ENCODE results near the gene WFDC8.
"Not testable (repeated sequence)": the region's sequence is repeated elsewhere in the genome, so short reads cannot be mapped to it uniquely, and the experiment has no call there.

WFDC8 gene

GRCh38 chr20:45579184-45579583, at the start of gene WFDC8:
WFDC8 (minus strand) TSS chr20:45579284; CDS start chr20:45579247, 37 bp downstream.
- DNase-seq = no peak

- DNase-seq = no peak
Measured at GRCh38 chr20:45626540-45626939, 47.5 kb upstream of the WFDC8 start.

- DNase-seq = no peak
Measured at GRCh38 chr20:45621593-45621992, 42.5 kb upstream of the WFDC8 start.

GRCh38 chr20:45617591-45617990, 38.5 kb upstream of the WFDC8 start:
- no peak for DNase-seq

- no peak for DNase-seq
Measured at GRCh38 chr20:45612314-45612713, 33.2 kb upstream of the WFDC8 start.

DNA sequence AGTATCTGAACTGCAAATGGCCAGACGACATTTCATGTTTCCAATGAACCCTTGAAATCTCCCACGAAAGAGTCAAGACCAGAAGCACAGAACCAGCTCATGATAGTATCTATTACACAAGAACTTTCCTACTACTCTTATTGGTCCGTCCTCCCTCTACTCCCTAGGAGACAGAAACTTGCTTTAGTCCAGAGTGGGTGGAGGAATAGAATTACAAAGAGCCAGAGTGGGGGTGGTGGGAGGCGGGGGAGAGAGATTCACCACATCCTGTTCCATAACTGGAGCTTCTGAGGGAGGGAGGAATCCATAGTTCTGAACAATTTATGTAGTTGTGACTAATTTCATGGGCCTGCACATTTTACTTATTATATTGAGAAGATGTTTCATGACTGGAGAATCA, 32.0 kb upstream of the WFDC8 start:
- peak; percentile 23 for DNase-seq

DNA sequence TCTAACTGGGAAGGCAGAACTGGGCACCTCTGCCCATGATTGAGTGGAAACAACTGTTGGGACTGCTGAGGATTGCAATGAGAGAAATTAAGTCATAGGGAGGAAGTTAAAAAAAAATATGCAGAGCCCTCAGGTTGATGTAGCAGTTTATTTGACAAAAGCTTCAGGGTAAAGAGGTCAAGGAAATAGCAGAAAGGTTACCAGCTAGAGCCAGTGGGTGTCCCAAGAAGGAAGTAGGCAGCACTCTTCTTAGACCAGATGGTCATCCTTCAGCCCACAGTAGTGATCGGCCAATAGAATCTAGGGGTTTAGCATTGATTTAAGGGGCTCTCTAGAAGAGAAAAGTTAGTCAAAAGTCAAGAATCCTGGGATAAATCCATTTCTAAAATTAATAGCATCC, 28.7 kb upstream of the WFDC8 start:
- DNase-seq = no peak

DNA sequence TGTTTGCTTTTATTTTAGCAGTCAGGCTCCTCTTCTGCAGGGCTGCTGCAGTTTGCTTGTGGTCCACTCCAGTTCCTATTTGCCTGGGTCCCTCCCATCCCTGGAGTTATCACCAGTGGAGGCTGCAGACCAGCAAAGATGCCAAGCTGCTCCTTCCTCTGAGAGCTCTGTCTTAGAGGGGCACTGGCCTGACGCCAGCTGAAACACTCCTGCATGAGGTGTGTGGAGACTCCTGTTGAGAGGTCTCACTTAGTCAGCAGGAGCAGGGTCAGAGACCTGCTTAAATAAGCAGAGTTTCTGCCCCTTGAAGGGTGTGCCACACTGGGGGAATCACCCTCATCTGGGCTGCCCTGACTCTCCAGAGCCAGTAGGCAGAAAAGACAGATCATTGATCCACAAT, 16.2 kb upstream of the WFDC8 start:
- no peak for DNase-seq

- DNase-seq = no peak
Measured at GRCh38 chr20:45593498-45593897, 14.4 kb upstream of the WFDC8 start.

GRCh38 chr20:45592574-45593189, 13.6 kb upstream of the WFDC8 start:
- DNase-seq = no peak

GRCh38 chr20:45589725-45590124, 10.6 kb upstream of the WFDC8 start:
- no peak for DNase-seq

- no peak for DNase-seq
Measured at GRCh38 chr20:45588800-45589199, 9.7 kb upstream of the WFDC8 start.

GRCh38 chr20:45585986-45586385, 6.9 kb upstream of the WFDC8 start:
- DNase-seq = not testable (repeated sequence)

DNA sequence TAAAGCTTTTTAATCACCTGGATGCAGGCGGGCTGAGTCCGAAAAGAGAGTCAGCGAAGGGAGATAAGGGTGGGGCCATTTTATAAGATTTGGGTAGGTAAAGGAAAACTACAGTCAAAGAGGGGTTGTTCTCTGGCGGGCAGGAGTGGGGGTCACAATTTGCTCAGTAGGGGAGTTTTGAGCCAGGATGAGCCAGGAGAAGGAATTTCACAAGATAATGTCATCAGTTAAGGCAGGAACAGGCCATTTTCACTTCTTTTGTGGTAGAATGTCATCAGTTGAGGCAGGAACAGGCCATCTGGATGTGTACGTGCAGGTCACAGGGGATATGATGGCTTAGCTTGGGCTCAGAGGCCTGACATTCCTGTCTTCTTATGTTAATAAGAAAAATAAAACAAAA, 5.2 kb upstream of the WFDC8 start:
- not testable (repeated sequence) for DNase-seq

- no peak for DNase-seq
Measured at GRCh38 chr20:45583502-45583901, 4.4 kb upstream of the WFDC8 start.

DNA sequence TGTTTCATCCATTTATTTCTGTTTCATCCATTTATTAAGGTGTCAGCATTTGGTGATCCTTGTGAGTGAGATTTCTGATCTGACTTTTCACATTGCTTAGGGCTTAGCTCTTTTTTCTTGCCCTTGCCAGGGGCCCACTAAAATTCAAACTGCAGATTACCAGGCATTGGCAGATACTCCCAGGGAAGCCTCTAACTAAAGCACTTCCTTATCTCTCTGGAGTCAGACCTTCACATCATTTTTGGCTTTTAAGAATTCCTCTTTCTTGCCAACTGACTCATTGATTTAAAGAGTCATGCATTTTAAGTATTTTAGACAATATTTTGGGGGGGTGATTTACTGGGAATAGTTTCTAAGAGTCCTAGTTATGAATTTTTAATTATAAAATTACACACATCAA, 2.6 kb upstream of the WFDC8 start:
- no peak for DNase-seq

DNA sequence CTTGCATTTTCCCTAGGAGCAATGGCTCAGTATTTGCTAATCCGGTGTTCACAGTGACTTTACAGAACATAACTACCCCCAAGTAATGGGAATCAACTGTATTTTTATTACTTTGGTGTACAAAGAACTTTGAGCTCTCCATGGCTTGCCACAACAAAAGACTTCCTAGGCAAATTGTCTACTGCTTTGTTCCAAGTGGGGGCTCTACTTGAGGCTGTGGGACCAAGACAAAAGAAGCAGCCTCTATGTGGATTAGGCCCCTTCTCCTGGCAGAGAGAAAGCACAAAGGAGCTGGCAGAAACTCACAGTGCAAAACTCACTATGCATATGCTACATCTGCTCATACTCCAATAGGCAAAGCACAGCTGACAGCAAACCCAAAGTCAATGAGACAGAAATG, 853 bp downstream of the WFDC8 start:
- no peak for DNase-seq

GRCh38 chr20:45576995-45577394, 2.1 kb downstream of the WFDC8 start:
- no peak for DNase-seq

GRCh38 chr20:45575931-45576330, 3.2 kb downstream of the WFDC8 start:
- no peak for DNase-seq

DNA sequence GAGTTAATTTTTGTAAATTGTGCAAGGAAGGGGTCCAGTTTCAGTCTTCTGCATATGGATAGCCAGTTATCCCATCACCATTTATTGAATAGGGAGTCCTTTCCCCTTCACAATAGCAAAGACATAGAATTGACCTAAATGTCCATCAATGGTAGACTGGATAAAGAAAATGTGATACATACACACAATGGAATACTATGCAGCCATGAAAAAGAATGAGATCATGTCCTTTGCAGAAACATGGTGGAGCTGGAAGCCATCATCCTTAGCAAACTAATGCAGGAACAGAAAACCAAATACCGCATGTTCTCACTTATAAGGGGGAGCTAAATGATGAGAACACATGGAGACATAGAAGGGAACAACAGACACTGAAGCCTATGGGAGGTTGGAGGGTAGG, 9.4 kb downstream of the WFDC8 start:
- DNase-seq = not testable (repeated sequence)

- no peak for DNase-seq
Measured at GRCh38 chr20:45564760-45565276, 14.3 kb downstream of the WFDC8 start.

DNA sequence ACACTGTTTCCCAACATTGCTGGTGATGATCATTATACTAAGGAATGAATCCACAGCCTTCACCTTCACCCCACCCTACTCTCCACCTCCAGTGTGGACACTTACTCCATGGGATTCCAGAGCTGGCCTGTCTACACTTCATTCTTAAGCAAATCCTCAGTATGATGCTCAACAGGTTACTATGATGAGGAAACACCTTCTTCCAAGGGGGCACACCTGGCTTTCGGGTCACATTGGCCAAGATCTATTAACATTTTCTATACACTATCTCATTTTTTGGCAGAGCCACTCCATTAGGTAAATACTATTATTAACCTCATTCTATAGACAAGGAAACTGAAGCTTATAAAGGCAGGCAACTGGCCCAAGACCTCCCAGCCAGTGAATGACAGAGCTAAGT, 23.9 kb downstream of the WFDC8 start:
- no peak for DNase-seq

DNA sequence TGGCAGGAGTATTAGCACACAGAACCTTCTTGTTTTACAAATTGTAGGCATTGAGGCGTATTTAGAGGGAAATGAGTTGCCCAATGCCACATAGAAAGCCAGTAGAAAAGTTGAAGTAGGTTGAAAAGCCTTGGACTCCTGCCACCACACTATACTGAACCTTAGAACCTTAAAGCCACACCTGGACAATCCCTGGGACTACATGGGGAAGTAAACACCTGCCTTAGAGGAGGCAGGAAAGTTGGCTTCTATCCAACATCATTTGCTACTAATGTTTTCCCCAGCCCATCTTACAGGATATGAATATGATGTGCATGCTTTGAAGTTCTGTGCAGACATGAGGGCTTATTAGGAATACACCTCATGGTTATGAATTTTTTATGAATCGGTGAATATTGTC, 26.6 kb downstream of the WFDC8 start:
- no peak for DNase-seq

- no peak for DNase-seq
Measured at GRCh38 chr20:45550765-45551164, 28.3 kb downstream of the WFDC8 start.

- no peak for DNase-seq
Measured at GRCh38 chr20:45548410-45548809, 30.7 kb downstream of the WFDC8 start.
